ENCODE results near the gene CFAP141.

DNA sequence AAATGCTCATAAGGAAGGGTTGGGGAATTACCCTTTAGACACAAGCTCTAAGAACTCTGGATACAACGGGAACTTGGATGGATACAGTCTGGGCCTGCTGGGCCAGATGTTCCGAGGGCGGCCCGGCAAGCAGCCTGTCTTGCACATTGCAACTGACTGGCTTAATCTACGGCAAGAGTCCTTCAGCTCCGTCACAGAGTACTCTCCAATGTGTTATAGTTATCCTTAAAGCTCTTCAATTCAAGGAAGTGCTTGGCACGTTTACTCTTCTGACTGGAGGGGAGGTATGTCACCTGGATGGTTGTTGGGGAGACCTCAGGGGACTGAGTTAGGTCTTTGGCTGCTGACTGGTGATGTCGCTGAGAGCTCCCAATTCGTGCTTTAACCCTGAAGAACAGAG lies 1.1 kb upstream of the CFAP141 start:
- TF ChIP-seq, protein P1, sequence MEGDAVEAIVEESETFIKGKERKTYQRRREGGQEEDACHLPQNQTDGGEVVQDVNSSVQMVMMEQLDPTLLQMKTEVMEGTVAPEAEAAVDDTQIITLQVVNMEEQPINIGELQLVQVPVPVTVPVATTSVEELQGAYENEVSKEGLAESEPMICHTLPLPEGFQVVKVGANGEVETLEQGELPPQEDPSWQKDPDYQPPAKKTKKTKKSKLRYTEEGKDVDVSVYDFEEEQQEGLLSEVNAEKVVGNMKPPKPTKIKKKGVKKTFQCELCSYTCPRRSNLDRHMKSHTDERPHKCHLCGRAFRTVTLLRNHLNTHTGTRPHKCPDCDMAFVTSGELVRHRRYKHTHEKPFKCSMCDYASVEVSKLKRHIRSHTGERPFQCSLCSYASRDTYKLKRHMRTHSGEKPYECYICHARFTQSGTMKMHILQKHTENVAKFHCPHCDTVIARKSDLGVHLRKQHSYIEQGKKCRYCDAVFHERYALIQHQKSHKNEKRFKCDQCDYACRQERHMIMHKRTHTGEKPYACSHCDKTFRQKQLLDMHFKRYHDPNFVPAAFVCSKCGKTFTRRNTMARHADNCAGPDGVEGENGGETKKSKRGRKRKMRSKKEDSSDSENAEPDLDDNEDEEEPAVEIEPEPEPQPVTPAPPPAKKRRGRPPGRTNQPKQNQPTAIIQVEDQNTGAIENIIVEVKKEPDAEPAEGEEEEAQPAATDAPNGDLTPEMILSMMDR (conservative IDR thresholded peaks at IDR 0.05), result no peak
- TF ChIP-seq ZFX (IDR thresholded peaks at IDR 0.05), result no peak; the same call in 1 of the 2 replicates
